Natural killer cell (primary cell): ENCODE measurements around the gene CTDSP2. TPM values are rescaled to one million over a fixed set of nuclear protein-coding genes. Genes with fewer than 3 reads are reported as not detected.

Experiments
- ATAC-seq, 3 donors: fragments of 150-1000 bp in 2 of 3; fragments of 200-7000 bp in 1 of 3; cut with Tn5 transposase; 1 replicate in 1 of 3; 2 replicates in 2 of 3; pipeline ENCODE4 v1.10.0; 2021; ENCODE audit warnings: mild to moderate bottlenecking in 2 of 3, moderate library complexity in 2 of 3
- DNase-seq, 2 donors: peaks; one replicate each; pipeline versions ENCODE4 v3.0.0 to v3.0.0-alpha.2; 2013 to 2021; ENCODE audit warnings: mixed read lengths in 1 of 2
- H3K27ac ChIP-seq: one replicate; pipeline ENCODE4 v1.5.1; 2013; ENCODE audit warnings: mild to moderate bottlenecking, low read length
- H3K27me3 ChIP-seq: one replicate; pipeline ENCODE4 v1.6.1; 2013; ENCODE audit warnings: low read length; ENCODE audit not compliant: control insufficient read depth, insufficient read depth
- H3K36me3 ChIP-seq: one replicate; pipeline ENCODE4 v1.6.1; 2013; ENCODE audit warnings: low read length; ENCODE audit not compliant: control insufficient read depth, insufficient read depth
- H3K4me1 ChIP-seq: one replicate; pipeline ENCODE4 v1.6.1; 2013; ENCODE audit warnings: low read length; ENCODE audit not compliant: control insufficient read depth, insufficient read depth
- H3K4me3 ChIP-seq: one replicate; pipeline ENCODE4 v1.5.1; 2013; ENCODE audit warnings: low read length
- H3K9me3 ChIP-seq: one replicate; pipeline ENCODE4 v1.6.1; 2013; ENCODE audit warnings: low read length; ENCODE audit not compliant: control insufficient read depth, insufficient read depth
- H3K27ac Mint-ChIP-seq, 2 donors: one replicate each; pipeline ENCODE4 v1.8.0; 2022; ENCODE audit warnings: mild to moderate bottlenecking in 2 of 2, mixed read lengths in 2 of 2, moderate library complexity in 1 of 2
- H3K27me3 Mint-ChIP-seq, 2 donors: one replicate each; pipeline ENCODE4 v1.8.0; 2022; ENCODE audit warnings: low read depth in 2 of 2, mixed read lengths in 2 of 2
- H3K36me3 Mint-ChIP-seq: one replicate; pipeline ENCODE4 v1.8.0; 2022; ENCODE audit warnings: mixed read lengths
- H3K4me1 Mint-ChIP-seq, 2 donors: one replicate each; pipeline ENCODE4 v1.8.0; 2022; ENCODE audit warnings: mixed read lengths in 2 of 2
- H3K4me3 Mint-ChIP-seq: one replicate; pipeline ENCODE4 v1.8.0; 2022; ENCODE audit warnings: mild to moderate bottlenecking, moderate library complexity, mixed read lengths
- H3K9me3 Mint-ChIP-seq, 2 donors: one replicate each; pipeline ENCODE4 v1.8.0; 2022; ENCODE audit warnings: mixed read lengths in 2 of 2
- CTCF ChIP-seq: fragments of 200-600 bp; IDR thresholded peaks from one replicate; pipeline ENCODE4 v1.8.0; 2022; ENCODE audit warnings: antibody characterized with exemption
- WGBS: methylation state at CpG from one replicate; pipeline ENCODE4 v1.1.7; 2013; ENCODE audit warnings: missing lambda C conversion rate; ENCODE audit not compliant: insufficient coverage; 5-methylcytosine and 5-hydroxymethylcytosine counted together
- intact Hi-C: fragments of 100-400 bp; cut with micrococcal nuclease; formaldehyde crosslinking; loops from one replicate; pipeline ENCODE4 v1.14.2; 2022
- total RNA-seq, 4 donors: library from RNA; stranded (reverse); fragments of 120-200 nt in 1 of 4; gene quantifications; one replicate each; pipeline versions ENCODE4 v1.2.3 to v1.2.4, GENCODE V29; 2013 to 2022

The CTDSP2 gene
- 100 to 1,000 TPM in 2 of 3 donors, 10 to 100 TPM in 1; 93.8 to 135 (median 123) TPM for total RNA-seq
- 69.5 TPM for total RNA-seq (2013)

GRCh38 chr12:57846577-57847319 is at the start of gene CTDSP2:
TSS of gene CTDSP2 (minus strand) at chr12:57846729. CDS start at chr12:57846435, 294 bp downstream.
- H3K4me1 ChIP-seq, result peaks cover 33% of the 10 kb centered on the region
- H3K27ac ChIP-seq, result peak within 1 kb of the TSS; percentile 81
- TF ChIP-seq CTCF, result no peak
- no peaks in the 10 kb centered on the region for H3K36me3 Mint-ChIP-seq
- intact Hi-C loops, result loop anchor here (5.0 kb wide), 1 partner anchor 64 kb away; the partner anchor contains the start of gene TSFM
- no peaks in the 10 kb centered on the region for H3K27me3 ChIP-seq
- DNase-seq (peak; percentile 71 to 91), ATAC-seq (peak; percentile 28 to 60 (median 50))
- peaks cover 9% of the 10 kb centered on the region in 2 donors for H3K27me3 Mint-ChIP-seq
- peak within 1 kb of the TSS; percentile 99 for H3K4me3 ChIP-seq
- peaks cover 29 to 47% of the 10 kb centered on the region in 2 donors for H3K4me1 Mint-ChIP-seq
- H3K36me3 ChIP-seq, result no peaks in the 10 kb centered on the region
- H3K9me3 Mint-ChIP-seq, result no peaks in the 10 kb centered on the region
- H3K27ac Mint-ChIP-seq, result peak within 1 kb of the TSS; percentile 69 to 95
- no peaks in the 10 kb centered on the region for H3K9me3 ChIP-seq
- peak within 1 kb of the TSS; percentile 86 for H3K4me3 Mint-ChIP-seq
- WGBS, result under 1% methylated on average over 56 of the region's 58 CpGs

- H3K4me1 Mint-ChIP-seq, result peaks cover 30 to 31% of the 10 kb centered on the region in 2 donors
- peaks cover 23 to 32% of the 10 kb centered on the region in 2 donors for H3K27me3 Mint-ChIP-seq
- no peak overlapping the region for H3K27ac Mint-ChIP-seq
- intact Hi-C loops, result no loop called here
- 41% methylated on average over 6 of the region's 6 CpGs for WGBS
- TF ChIP-seq CTCF, result no peak
- H3K4me1 ChIP-seq, result peaks cover 36% of the 10 kb centered on the region
- DNase-seq (peak in 1 of 2 donors; percentile 37), ATAC-seq (no peak)
- H3K27me3 ChIP-seq, result peaks cover 6% of the 10 kb centered on the region
- no peaks in the 10 kb centered on the region for H3K36me3 ChIP-seq
- H3K4me3 ChIP-seq, result no peak overlapping the region
- no peaks in the 10 kb centered on the region for H3K9me3 Mint-ChIP-seq
- H3K4me3 Mint-ChIP-seq, result peak overlapping the region; percentile 50
- no peak overlapping the region for H3K27ac ChIP-seq
- no peaks in the 10 kb centered on the region for H3K36me3 Mint-ChIP-seq
- no peaks in the 10 kb centered on the region for H3K9me3 ChIP-seq
Observed at GRCh38 chr12:57896115-57896433, 49.5 kb upstream of the CTDSP2 start.

GRCh38 chr12:57895389-57896114 is 49.0 kb upstream of the CTDSP2 start:
- H3K27me3 Mint-ChIP-seq, result peaks cover 23 to 32% of the 10 kb centered on the region in 2 donors
- DNase-seq, result no peak
- no peaks in the 10 kb centered on the region for H3K9me3 Mint-ChIP-seq
- H3K4me1 ChIP-seq, result peaks cover 36% of the 10 kb centered on the region
- no peak overlapping the region for H3K27ac ChIP-seq
- no peak overlapping the region for H3K27ac Mint-ChIP-seq
- 89% methylated on average over 5 of the region's 5 CpGs for WGBS
- no peak for TF ChIP-seq CTCF
- intact Hi-C loops, result no loop called here
- peaks cover 6% of the 10 kb centered on the region for H3K27me3 ChIP-seq
- no peaks in the 10 kb centered on the region for H3K36me3 Mint-ChIP-seq
- H3K4me1 Mint-ChIP-seq, result peaks cover 30 to 31% of the 10 kb centered on the region in 2 donors
- H3K4me3 ChIP-seq, result no peak overlapping the region
- ATAC-seq, result no peak
- H3K36me3 ChIP-seq, result no peaks in the 10 kb centered on the region
- H3K9me3 ChIP-seq, result no peaks in the 10 kb centered on the region
- H3K4me3 Mint-ChIP-seq, result peak overlapping the region; percentile 50
